Measurements from ENCODE around the gene SCN1B.

Gene SCN1B

DNA sequence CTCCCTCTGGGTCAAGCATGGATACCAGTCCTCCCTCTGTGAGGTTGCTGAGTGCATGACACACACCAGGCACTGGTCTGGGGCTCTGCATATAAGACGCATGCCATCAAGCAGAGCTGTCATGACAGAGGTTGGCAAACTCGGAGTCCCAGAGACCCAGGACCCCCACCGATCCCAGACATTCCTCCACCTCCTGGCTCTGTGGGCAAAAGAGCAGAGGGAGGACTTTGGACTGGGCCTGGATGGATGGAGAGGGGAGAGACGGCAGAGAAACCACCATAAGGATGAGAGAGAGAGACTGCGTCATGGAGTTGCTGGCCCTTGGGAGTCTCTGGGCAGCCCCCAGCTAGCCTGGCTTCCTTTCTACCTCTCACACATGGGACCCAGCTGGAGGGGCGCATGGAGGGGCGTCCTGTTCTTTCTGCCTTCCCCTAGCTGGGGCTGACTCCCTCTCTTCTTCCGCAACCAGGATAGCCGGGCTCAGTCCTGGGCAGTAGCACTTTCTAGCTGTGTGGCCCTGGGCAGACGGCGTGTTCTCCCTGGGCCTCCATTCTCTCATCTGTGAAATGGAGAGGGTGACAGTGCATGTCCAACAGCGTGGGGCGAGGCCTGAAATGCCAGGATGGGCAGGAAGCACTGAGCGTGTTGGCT lies 12.8 kb downstream of the SCN1B start:
- no peak overlapping the region for H3K9ac ChIP-seq (ENCODE audit: low read length)
- no peak overlapping the region for H3K27ac ChIP-seq (ENCODE audit: low read depth, low read length)
- no peak overlapping the region for H2AFZ ChIP-seq (ENCODE audit: low read depth, low read length, severe bottlenecking)
- TF ChIP-seq, protein P1, sequence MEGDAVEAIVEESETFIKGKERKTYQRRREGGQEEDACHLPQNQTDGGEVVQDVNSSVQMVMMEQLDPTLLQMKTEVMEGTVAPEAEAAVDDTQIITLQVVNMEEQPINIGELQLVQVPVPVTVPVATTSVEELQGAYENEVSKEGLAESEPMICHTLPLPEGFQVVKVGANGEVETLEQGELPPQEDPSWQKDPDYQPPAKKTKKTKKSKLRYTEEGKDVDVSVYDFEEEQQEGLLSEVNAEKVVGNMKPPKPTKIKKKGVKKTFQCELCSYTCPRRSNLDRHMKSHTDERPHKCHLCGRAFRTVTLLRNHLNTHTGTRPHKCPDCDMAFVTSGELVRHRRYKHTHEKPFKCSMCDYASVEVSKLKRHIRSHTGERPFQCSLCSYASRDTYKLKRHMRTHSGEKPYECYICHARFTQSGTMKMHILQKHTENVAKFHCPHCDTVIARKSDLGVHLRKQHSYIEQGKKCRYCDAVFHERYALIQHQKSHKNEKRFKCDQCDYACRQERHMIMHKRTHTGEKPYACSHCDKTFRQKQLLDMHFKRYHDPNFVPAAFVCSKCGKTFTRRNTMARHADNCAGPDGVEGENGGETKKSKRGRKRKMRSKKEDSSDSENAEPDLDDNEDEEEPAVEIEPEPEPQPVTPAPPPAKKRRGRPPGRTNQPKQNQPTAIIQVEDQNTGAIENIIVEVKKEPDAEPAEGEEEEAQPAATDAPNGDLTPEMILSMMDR (IDR thresholded peaks at IDR 0.05; ENCODE audit: insufficient read depth, low read length, poor library complexity, severe bottlenecking), result no peak
- TF ChIP-seq EZH2phosphoT487 (conservative IDR thresholded peaks at IDR 0.05; ENCODE audit: low read length), result no peak
- no peaks in the 10 kb centered on the region for H3K27me3 ChIP-seq (ENCODE audit: low read length)
- no peaks in the 10 kb centered on the region for H3K36me3 ChIP-seq (ENCODE audit: low read length)
- no peaks in the 10 kb centered on the region for H3F3A ChIP-seq (ENCODE audit: insufficient read depth)
- H3K9me3 ChIP-seq (ENCODE audit: insufficient read depth, low read length), result no peaks in the 10 kb centered on the region
- no peaks in the 10 kb centered on the region for H3K79me2 ChIP-seq (ENCODE audit: insufficient read depth, low read length)
- no peak overlapping the region for H3K4me2 ChIP-seq (ENCODE audit: low read depth, low read length, poor library complexity, severe bottlenecking)
- H3K9me2 ChIP-seq (replicated peaks; ENCODE audit: insufficient read depth, low read length), result no peaks in the 10 kb centered on the region
- H4K20me1 ChIP-seq (ENCODE audit: low read depth, low read length), result no peaks in the 10 kb centered on the region
- no peak overlapping the region for H3K4me3 ChIP-seq (ENCODE audit: insufficient read depth, low read length, poor library complexity, severe bottlenecking)

DNA sequence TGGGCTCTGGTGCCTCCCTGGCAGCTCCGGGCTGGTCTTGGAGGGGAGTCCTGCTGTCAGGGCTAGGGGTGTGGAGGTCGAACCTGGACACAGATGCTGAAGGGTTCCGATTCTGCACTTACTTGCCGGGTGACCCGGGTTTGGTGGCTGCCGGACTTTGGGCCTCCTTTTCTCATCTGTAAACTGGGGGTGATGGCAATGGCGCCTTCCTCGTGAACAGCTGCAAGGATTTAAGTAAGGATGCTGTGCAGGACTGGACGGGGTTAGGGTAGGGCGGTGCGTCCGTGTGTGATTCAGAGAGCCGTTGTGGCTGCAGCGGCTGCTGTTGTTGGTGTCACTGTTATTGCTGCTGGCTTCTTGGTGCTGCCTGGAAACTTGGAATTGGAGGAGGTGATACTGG lies 13.6 kb downstream of the SCN1B start:
- Histone ChIP-seq H3K4me2 (ENCODE audit: low read depth, low read length, poor library complexity, severe bottlenecking) (no peak overlapping the region), H4K20me1 (ENCODE audit: low read depth, low read length) (no peaks in the 10 kb centered on the region), H3K9me3 (ENCODE audit: insufficient read depth, low read length) (no peaks in the 10 kb centered on the region), H3K9ac (ENCODE audit: low read length) (no peak overlapping the region), H3K27ac (ENCODE audit: low read depth, low read length) (no peak overlapping the region), H3K9me2 (replicated peaks; ENCODE audit: insufficient read depth, low read length) (no peaks in the 10 kb centered on the region), H3K79me2 (ENCODE audit: insufficient read depth, low read length) (no peaks in the 10 kb centered on the region), H3K36me3 (ENCODE audit: low read length) (no peaks in the 10 kb centered on the region), H3K27me3 (ENCODE audit: low read length) (no peaks in the 10 kb centered on the region), H3F3A (ENCODE audit: insufficient read depth) (no peaks in the 10 kb centered on the region), H3K4me3 (ENCODE audit: insufficient read depth, low read length, poor library complexity, severe bottlenecking) (no peak overlapping the region), H2AFZ (ENCODE audit: low read depth, low read length, severe bottlenecking) (no peak overlapping the region)
- TF ChIP-seq, protein P1 (IDR thresholded peaks at IDR 0.05; ENCODE audit: insufficient read depth, low read length, poor library complexity, severe bottlenecking), result no peak
- no peak for TF ChIP-seq EZH2phosphoT487 (conservative IDR thresholded peaks at IDR 0.05; ENCODE audit: low read length)

DNA sequence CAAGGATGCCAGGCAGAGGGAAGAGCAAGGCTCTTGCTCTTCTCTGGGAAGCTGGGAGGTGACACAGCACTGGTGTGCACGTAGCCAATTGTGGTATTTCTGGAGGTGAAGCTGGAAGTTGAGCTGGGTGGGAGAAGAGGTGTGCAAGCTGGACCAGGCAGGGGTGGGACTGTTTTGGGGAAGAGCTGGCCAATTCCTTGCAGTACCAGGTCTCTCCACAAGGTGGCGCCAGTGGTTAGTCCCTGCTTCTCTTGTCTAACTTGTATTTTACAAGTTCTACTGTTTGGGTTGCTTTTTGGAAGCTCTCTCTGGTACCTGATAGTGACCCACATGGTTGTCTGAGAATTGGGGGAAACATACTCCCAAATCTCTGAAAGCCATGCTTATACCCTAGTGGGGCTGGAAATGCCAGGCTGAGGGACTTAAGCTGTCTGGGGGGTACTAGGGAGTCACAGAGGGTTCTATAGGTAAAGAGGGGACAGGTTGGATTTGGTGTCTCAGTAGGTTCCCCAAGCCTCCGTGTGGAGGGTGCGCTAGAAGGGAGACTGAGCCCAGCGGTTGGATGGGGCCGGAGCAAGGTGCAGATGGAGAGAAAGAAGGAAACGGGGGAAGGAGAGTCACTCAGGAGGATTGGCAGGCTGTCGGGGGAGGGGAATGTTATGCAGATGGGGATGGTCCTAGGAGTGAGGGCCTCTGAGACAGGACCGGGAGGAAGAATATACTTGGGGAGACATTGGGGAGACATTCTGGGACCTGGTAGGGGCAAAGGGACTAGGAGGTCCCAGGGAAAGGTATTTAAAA lies 14.2 kb downstream of the SCN1B start:
- Histone ChIP-seq H3K27ac (ENCODE audit: low read depth, low read length) (no peak overlapping the region), H3K27me3 (ENCODE audit: low read length) (no peaks in the 10 kb centered on the region), H4K20me1 (ENCODE audit: low read depth, low read length) (no peaks in the 10 kb centered on the region), H3K9me3 (ENCODE audit: insufficient read depth, low read length) (no peaks in the 10 kb centered on the region), H3K4me3 (ENCODE audit: insufficient read depth, low read length, poor library complexity, severe bottlenecking) (no peak overlapping the region), H3F3A (ENCODE audit: insufficient read depth) (no peaks in the 10 kb centered on the region), H2AFZ (ENCODE audit: low read depth, low read length, severe bottlenecking) (no peak overlapping the region), H3K9ac (ENCODE audit: low read length) (no peak overlapping the region), H3K4me2 (ENCODE audit: low read depth, low read length, poor library complexity, severe bottlenecking) (no peak overlapping the region), H3K36me3 (ENCODE audit: low read length) (no peaks in the 10 kb centered on the region), H3K9me2 (replicated peaks; ENCODE audit: insufficient read depth, low read length) (no peaks in the 10 kb centered on the region), H3K79me2 (ENCODE audit: insufficient read depth, low read length) (no peaks in the 10 kb centered on the region)
- TF ChIP-seq EZH2phosphoT487 (conservative IDR thresholded peaks at IDR 0.05; ENCODE audit: low read length), result no peak
- TF ChIP-seq, protein P1 (IDR thresholded peaks at IDR 0.05; ENCODE audit: insufficient read depth, low read length, poor library complexity, severe bottlenecking), result peak; percentile 91
